Right ventricle myocardium inferior (tissue), 1 donor: ENCODE measurements around the gene OR1J4. TPM values are rescaled to one million over a fixed set of nuclear protein-coding genes. Genes with fewer than 3 reads are reported as not detected.

Experiments
- ATAC-seq: fragments of 200-7000 bp; cut with Tn5 transposase; one replicate; pipeline ENCODE4 v1.9.1; 2020; ENCODE audit warnings: mild to moderate bottlenecking, moderate library complexity
- DNase-seq: peaks from one replicate; pipeline ENCODE4 v3.0.0; 2021; ENCODE audit errors: missing footprints
- intact Hi-C: fragments of 100-400 bp; cut with DNase I; formaldehyde crosslinking; loops from one replicate; pipeline ENCODE4 v1.11.0; 2022
- total RNA-seq: library from RNA; stranded (reverse); fragmentation: NEBNext Ultra II Directional; extraction: Animal tissue kit (Norgen Biotek cat#: 25700); gene quantifications from one replicate; pipeline ENCODE4 v1.2.1, GENCODE V29; 2021
- donor health status: DM: no; HTN: yes; CAD: no; lungs with severe emphysema.

The OR1J4 gene
- total RNA-seq, 1 donor from 2014 or later: not detected

GRCh38 chr9:122562134-122562760 lies 43.3 kb downstream of the OR1J4 start:
- intact Hi-C loops: no loop called here
- DNase-seq (no peak), ATAC-seq (no peak)

GRCh38 chr9:122567901-122568300 lies 49.0 kb downstream of the OR1J4 start:
- DNase-seq (no peak), ATAC-seq (no peak)
- intact Hi-C loops: no loop called here

Other genes starting within 250 kb of the OR1J4 start
- 4.0 TPM for gene PTGS1, start 148.1 kb upstream of the OR1J4 start, total RNA-seq
- not detected for gene OR1J1, start 41.2 kb upstream of the OR1J4 start, total RNA-seq
- not detected for gene OR1J2, start 8.3 kb upstream of the OR1J4 start, total RNA-seq
- not detected for gene OR1N1, start 8.2 kb downstream of the OR1J4 start, total RNA-seq
- not detected for gene OR1N2, start 34.0 kb downstream of the OR1J4 start, total RNA-seq
- not detected for gene OR1L8, start 64.2 kb downstream of the OR1J4 start, total RNA-seq
- gene OR1Q1, start 95.6 kb downstream of the OR1J4 start, total RNA-seq: not detected
- not detected for gene OR1B1, start 138.5 kb downstream of the OR1J4 start, total RNA-seq
- gene OR1L1, start 142.6 kb downstream of the OR1J4 start, total RNA-seq: not detected
- gene OR1L3, start 156.0 kb downstream of the OR1J4 start, total RNA-seq: not detected
- not detected for gene OR1L4, start 204.8 kb downstream of the OR1J4 start, total RNA-seq
- not detected for gene OR1L6, start 223.2 kb downstream of the OR1J4 start, total RNA-seq